ENCODE data around the gene OR2L13.

GRCh38 chr1:248098529-248098928 lies 3.5 kb downstream of the OR2L13 start:
- TF ChIP-seq POLR2A (IDR thresholded peaks at IDR 0.05; ENCODE audit: low read depth, low read length) (no peak), POU2F2 (IDR thresholded peaks at IDR 0.05; ENCODE audit: low read depth, low read length) (no peak), SPI1 (IDR thresholded peaks at IDR 0.05; ENCODE audit: low read depth, low read length) (no peak), POLR2AphosphoS5 (IDR thresholded peaks at IDR 0.05; ENCODE audit: low read depth, low read length) (no peak), TAF1 (IDR thresholded peaks at IDR 0.05; ENCODE audit: low read depth, low read length) (no peak)

Data from GM12891 (cell line).